ENCODE results near the gene PIWIL1. TPM values are rescaled to one million over a fixed set of nuclear protein-coding genes. Genes with fewer than 3 reads are reported as not detected.

The PIWIL1 gene
- total and polyA plus RNA-seq, 2 of the 4 experiments (the other 2 are of a cell fraction), result not detected

DNA sequence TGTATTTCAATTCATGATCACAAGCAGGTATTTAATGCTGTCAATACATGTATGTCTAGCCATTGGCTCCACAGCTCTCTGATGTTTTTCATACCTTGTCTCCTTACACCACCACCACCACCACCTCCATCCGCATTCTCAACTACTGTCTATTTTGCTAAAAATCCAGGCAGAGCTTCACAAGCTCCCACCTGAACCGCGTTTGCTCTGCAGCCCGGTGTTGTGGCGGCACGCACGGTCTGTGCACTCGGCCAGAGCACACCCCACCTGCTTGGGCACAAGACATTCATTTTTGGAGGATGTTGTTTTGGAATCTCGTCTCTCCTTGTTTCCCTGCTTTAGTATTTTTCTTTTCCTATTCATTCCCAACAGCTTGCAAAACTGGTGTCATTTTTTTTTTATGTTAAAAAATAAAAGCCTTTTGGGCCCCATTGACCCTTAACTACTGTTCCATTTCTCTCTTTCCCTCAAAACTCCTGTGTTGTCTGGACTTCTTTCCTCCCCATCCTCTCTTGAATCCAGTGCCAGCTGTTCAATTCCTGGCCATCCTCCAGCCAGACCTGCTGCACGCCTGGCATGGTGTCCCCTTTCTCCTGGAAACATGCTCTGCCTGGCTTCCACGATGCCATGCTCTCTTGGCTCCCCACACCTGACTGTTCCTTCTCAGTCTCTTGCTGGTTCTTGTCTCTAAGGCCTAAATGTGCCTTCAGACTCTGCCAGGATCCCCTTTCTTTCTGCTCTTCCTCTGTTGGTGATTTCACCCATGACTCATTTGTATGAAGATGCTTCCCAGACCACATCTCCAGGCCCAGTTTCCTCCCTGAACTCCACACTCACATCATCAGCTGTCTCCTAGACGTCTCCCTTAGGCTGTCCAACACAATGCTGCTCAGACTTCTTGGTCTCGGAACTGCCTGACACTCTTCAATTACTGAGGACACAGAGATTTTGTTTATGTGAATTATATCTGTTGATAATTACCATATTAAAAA, 37.9 kb downstream of the PIWIL1 start:
- Histone ChIP-seq H2BK120ac (ENCODE audit: low read depth, low read length) (no peak overlapping the region), H3K14ac (replicated peaks; ENCODE audit: low read depth, low read length) (no peak overlapping the region), H3K56ac (ENCODE audit: extremely low read depth, insufficient read depth, low read length) (no peak overlapping the region), H4K8ac (ENCODE audit: low read depth in 2 of 2, low read length in 2 of 2) (no peak overlapping the region), H2AK5ac (ENCODE audit: low read depth, low read length) (no peak overlapping the region), H3K79me1 (ENCODE audit: low read depth in 1 of 2, low read length in 2 of 2) (no peaks in the 10 kb centered on the region), H3K9ac (ENCODE audit: low read depth, low read length) (no peak overlapping the region), H3K18ac (ENCODE audit: low read depth, low read length) (no peak overlapping the region), H3K9me1 (ENCODE audit: insufficient read depth, low read length) (no peaks in the 10 kb centered on the region), H4K5ac (ENCODE audit: low read depth, low read length) (no peak overlapping the region), H3K9me3 (ENCODE audit: control insufficient read depth, insufficient read depth, low read length) (peaks cover 25% of the 10 kb centered on the region), H3K23ac (ENCODE audit: low read depth, low read length) (no peak overlapping the region), H4K91ac (ENCODE audit: insufficient read depth, low read depth, low read length) (no peak overlapping the region), H4K20me1 (ENCODE audit: insufficient read depth, low read length) (no peaks in the 10 kb centered on the region), H2AFZ (replicated peaks; ENCODE audit: low read length, poor library complexity) (no peak overlapping the region), H2AK9ac (replicated peaks; ENCODE audit: low read depth, low read length, poor library complexity) (no peak overlapping the region), H2BK15ac (ENCODE audit: low read depth, low read length) (no peak overlapping the region), H2BK5ac (ENCODE audit: low read depth, low read length, poor library complexity, severe bottlenecking) (no peak overlapping the region), H3K4me3 (ENCODE audit: insufficient read depth, low read depth, low read length) (no peak overlapping the region), H2BK20ac (ENCODE audit: low read depth, low read length) (no peak overlapping the region), H3K4ac (ENCODE audit: low read depth, low read length) (no peak overlapping the region), H3K27ac (ENCODE audit: insufficient read depth, low read length) (no peak overlapping the region), H3K36me3 (ENCODE audit: control insufficient read depth, insufficient read depth, low read length) (no peaks in the 10 kb centered on the region), H3K4me2 (ENCODE audit: low read depth, low read length) (no peak overlapping the region), H3K27me3 (ENCODE audit: control insufficient read depth, insufficient read depth, low read length) (no peaks in the 10 kb centered on the region), H3K4me1 (ENCODE audit: control insufficient read depth, insufficient read depth, low read length) (no peaks in the 10 kb centered on the region)
- ChIA-PET POLR2A (ENCODE audit: unreplicated experiment) (no interaction called here), CTCF (no interaction called here)
- no TSS peak for BruUV-seq (replicated peaks)
- in situ Hi-C loops (cut with MboI; ENCODE audit: low sequenced_read_pairs) (no loop called here), intact Hi-C loops (cut with micrococcal nuclease) (no loop called here), dilution Hi-C loops (cut with HindIII; ENCODE audit: low sequenced_read_pairs, unreplicated experiment) (no loop called here)
- DNase-seq, result no peak
- ATAC-seq (ENCODE audit: low read depth), result no peak
- 10% methylated on average over 2 of the region's 13 CpGs; no CpG with 5 or more reads in 1 of the 2 experiments for WGBS, 2 experiments (ENCODE audit: extremely low coverage in 2 of 2, insufficient read length in 1 of 2)
- TF ChIP-seq MAZ (IDR thresholded peaks at IDR 0.05; ENCODE audit: borderline replicate concordance, low read depth, low read length) (no peak), MXI1 (IDR thresholded peaks at IDR 0.05; ENCODE audit: borderline replicate concordance, low read depth, low read length) (no peak), NFE2L2 (IDR thresholded peaks at IDR 0.05; ENCODE audit: low read depth, low read length) (no peak), CEBPB (IDR thresholded peaks at IDR 0.05; ENCODE audit: low read depth, low read length) (no peak), RAD21 (IDR thresholded peaks at IDR 0.05; ENCODE audit: low read length) (no peak), POLR2A (IDR thresholded peaks at IDR 0.05; ENCODE audit: low read depth, low read length) (no peak), FOS (IDR thresholded peaks at IDR 0.05; ENCODE audit: low read depth, low read length) (no peak), BHLHE40 (IDR thresholded peaks at IDR 0.05; ENCODE audit: low read depth, low read length) (no peak), SMC3 (IDR thresholded peaks at IDR 0.05; ENCODE audit: low read depth, low read length) (no peak), CHD1 (IDR thresholded peaks at IDR 0.05; ENCODE audit: low read depth, low read length) (no peak), MAFK (IDR thresholded peaks at IDR 0.05; ENCODE audit: low read depth, low read length) (no peak), RFX5 (IDR thresholded peaks at IDR 0.05; ENCODE audit: low read depth, low read length) (no peak), RCOR1 (IDR thresholded peaks at IDR 0.05; ENCODE audit: insufficient replicate concordance, low read length) (no peak)
- TF ChIP-seq, protein P1, sequence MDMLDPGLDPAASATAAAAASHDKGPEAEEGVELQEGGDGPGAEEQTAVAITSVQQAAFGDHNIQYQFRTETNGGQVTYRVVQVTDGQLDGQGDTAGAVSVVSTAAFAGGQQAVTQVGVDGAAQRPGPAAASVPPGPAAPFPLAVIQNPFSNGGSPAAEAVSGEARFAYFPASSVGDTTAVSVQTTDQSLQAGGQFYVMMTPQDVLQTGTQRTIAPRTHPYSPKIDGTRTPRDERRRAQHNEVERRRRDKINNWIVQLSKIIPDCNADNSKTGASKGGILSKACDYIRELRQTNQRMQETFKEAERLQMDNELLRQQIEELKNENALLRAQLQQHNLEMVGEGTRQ (IDR thresholded peaks at IDR 0.05; ENCODE audit: low read depth, low read length), result no peak
- TF ChIP-seq, protein P2, sequence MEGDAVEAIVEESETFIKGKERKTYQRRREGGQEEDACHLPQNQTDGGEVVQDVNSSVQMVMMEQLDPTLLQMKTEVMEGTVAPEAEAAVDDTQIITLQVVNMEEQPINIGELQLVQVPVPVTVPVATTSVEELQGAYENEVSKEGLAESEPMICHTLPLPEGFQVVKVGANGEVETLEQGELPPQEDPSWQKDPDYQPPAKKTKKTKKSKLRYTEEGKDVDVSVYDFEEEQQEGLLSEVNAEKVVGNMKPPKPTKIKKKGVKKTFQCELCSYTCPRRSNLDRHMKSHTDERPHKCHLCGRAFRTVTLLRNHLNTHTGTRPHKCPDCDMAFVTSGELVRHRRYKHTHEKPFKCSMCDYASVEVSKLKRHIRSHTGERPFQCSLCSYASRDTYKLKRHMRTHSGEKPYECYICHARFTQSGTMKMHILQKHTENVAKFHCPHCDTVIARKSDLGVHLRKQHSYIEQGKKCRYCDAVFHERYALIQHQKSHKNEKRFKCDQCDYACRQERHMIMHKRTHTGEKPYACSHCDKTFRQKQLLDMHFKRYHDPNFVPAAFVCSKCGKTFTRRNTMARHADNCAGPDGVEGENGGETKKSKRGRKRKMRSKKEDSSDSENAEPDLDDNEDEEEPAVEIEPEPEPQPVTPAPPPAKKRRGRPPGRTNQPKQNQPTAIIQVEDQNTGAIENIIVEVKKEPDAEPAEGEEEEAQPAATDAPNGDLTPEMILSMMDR (conservative IDR thresholded peaks at IDR 0.05; ENCODE audit: low read depth, low read length), result no peak

Data from IMR-90 (cell line).